Kidney capillary endothelial cell (primary cell): ENCODE results near the gene ARMCX6.
"Not testable (repeated sequence)": the region's sequence is repeated elsewhere in the genome, so short reads cannot be mapped to it uniquely, and the experiment has no call there.

Experiments used
- DNase-seq: peaks from one replicate; pipeline ENCODE4 v3.0.0-alpha.2; 2018; ENCODE audit warnings: low spot score

The ARMCX6 gene

GRCh38 chrX:101617211-101618191 is at the start of gene ARMCX6:
TSS of gene ARMCX6 (minus strand) at chrX:101618000. CDS start at chrX:101616620, 1,380 bp downstream.
- DNase-seq: peak; percentile 49

- DNase-seq: no peak
Measured at GRCh38 chrX:101659601-101660063, 41.8 kb upstream of the ARMCX6 start, which contains the start of gene ARMCX2. TSS of gene ARMCX2 (minus strand) at chrX:101659850. CDS start at chrX:101657588, 2,262 bp downstream.

GRCh38 chrX:101658661-101659491 is 41.1 kb upstream of the ARMCX6 start:
- DNase-seq: peak; percentile 10

- no peak for DNase-seq
Measured at GRCh38 chrX:101657495-101657894, 39.7 kb upstream of the ARMCX6 start.

- DNase-seq: no peak
Measured at GRCh38 chrX:101656817-101657216, 39.0 kb upstream of the ARMCX6 start.

- DNase-seq: no peak
Measured at GRCh38 chrX:101655534-101655933, 37.7 kb upstream of the ARMCX6 start.

- DNase-seq: not testable (repeated sequence)
Measured at GRCh38 chrX:101647716-101648115, 29.9 kb upstream of the ARMCX6 start.

- no peak for DNase-seq
Measured at GRCh38 chrX:101642093-101642492, 24.3 kb upstream of the ARMCX6 start.

GRCh38 chrX:101639583-101639982 is 21.8 kb upstream of the ARMCX6 start:
- no peak for DNase-seq

GRCh38 chrX:101619364-101619763 is 1.6 kb upstream of the ARMCX6 start:
- DNase-seq: no peak

GRCh38 chrX:101605728-101606127 is 12.1 kb downstream of the ARMCX6 start:
- DNase-seq: no peak

GRCh38 chrX:101605146-101605545 is 12.7 kb downstream of the ARMCX6 start:
- no peak for DNase-seq

GRCh38 chrX:101602077-101602476 is 15.7 kb downstream of the ARMCX6 start:
- DNase-seq: no peak

GRCh38 chrX:101599592-101599991 is 18.2 kb downstream of the ARMCX6 start:
- DNase-seq: not testable (repeated sequence)

GRCh38 chrX:101595739-101596419 is 21.9 kb downstream of the ARMCX6 start:
- DNase-seq: peak; percentile 46
